ENCODE data around the gene VSIG10L2. TPM values are rescaled to one million over a fixed set of nuclear protein-coding genes. Genes with fewer than 3 reads are reported as not detected.

The VSIG10L2 gene
- total RNA-seq, 6 experiments from 2014 or later: 0.06 TPM; not detected in 5

- WGBS (ENCODE audit: insufficient coverage, low coverage, low lambda C conversion rate, missing lambda C conversion rate): 65% methylated on average over 2 of the region's 3 CpGs
- intact Hi-C loops (cut with DNase I): no loop called here
- TF ChIP-seq CTCF (IDR thresholded peaks at IDR 0.05) (no peak), POLR2A (IDR thresholded peaks at IDR 0.05) (no peak)
- ATAC-seq: no peak
- Histone ChIP-seq H3K9me3 (no peaks in the 10 kb centered on the region), H3K4me3 (no peak overlapping the region), H3K27ac (peak overlapping the region in 1 of 3 donors; percentile 48), H3K4me1 (peaks cover 0 to 14% (median 0%) of the 10 kb centered on the region in 4 donors), H3K27me3 (no peaks in the 10 kb centered on the region), H3K36me3 (no peaks in the 10 kb centered on the region)
- DNase-seq: no peak
Measured at GRCh38 chr11:125925804-125926203, 20.0 kb upstream of the VSIG10L2 start.

- intact Hi-C loops (cut with DNase I): no loop called here
- TF ChIP-seq CTCF (IDR thresholded peaks at IDR 0.05) (no peak), POLR2A (IDR thresholded peaks at IDR 0.05) (no peak)
- 56% methylated on average over 3 of the region's 12 CpGs for WGBS (ENCODE audit: insufficient coverage, low coverage, low lambda C conversion rate, missing lambda C conversion rate)
- Histone ChIP-seq H3K4me1 (peaks cover 0 to 14% (median 0%) of the 10 kb centered on the region in 4 donors), H3K4me3 (no peak overlapping the region), H3K27me3 (no peaks in the 10 kb centered on the region), H3K27ac (no peak overlapping the region), H3K9me3 (no peaks in the 10 kb centered on the region), H3K36me3 (no peaks in the 10 kb centered on the region)
- ATAC-seq (no peak), DNase-seq (no peak)
Measured at GRCh38 chr11:125926682-125927081, 19.2 kb upstream of the VSIG10L2 start.

- WGBS (ENCODE audit: insufficient coverage, low coverage, low lambda C conversion rate, missing lambda C conversion rate): 76% methylated on average over 6 of the region's 9 CpGs
- H3K9me3 ChIP-seq: no peaks in the 10 kb centered on the region
- H3K27me3 ChIP-seq: no peaks in the 10 kb centered on the region
- H3K4me3 ChIP-seq: no peak overlapping the region
- no peaks in the 10 kb centered on the region for H3K36me3 ChIP-seq
- H3K27ac ChIP-seq: no peak overlapping the region
- intact Hi-C loops (cut with DNase I): no loop called here
- H3K4me1 ChIP-seq: peaks cover 0 to 12% (median 0%) of the 10 kb centered on the region in 4 donors
- TF ChIP-seq CTCF (IDR thresholded peaks at IDR 0.05) (no peak), POLR2A (IDR thresholded peaks at IDR 0.05) (no peak)
- ATAC-seq (no peak), DNase-seq (no peak)
Measured at GRCh38 chr11:125929445-125930075, 16.3 kb upstream of the VSIG10L2 start.

GRCh38 chr11:125930076-125930450 is 15.8 kb upstream of the VSIG10L2 start:
- H3K9me3 ChIP-seq: no peaks in the 10 kb centered on the region
- H3K27ac ChIP-seq: no peak overlapping the region
- ATAC-seq: no peak
- intact Hi-C loops (cut with DNase I): no loop called here
- H3K4me3 ChIP-seq: no peak overlapping the region
- H3K4me1 ChIP-seq: peaks cover 0 to 7% (median 0%) of the 10 kb centered on the region in 4 donors
- WGBS (ENCODE audit: insufficient coverage, low coverage, low lambda C conversion rate, missing lambda C conversion rate): 89% methylated on average over 10 of the region's 11 CpGs
- DNase-seq: no peak
- H3K27me3 ChIP-seq: no peaks in the 10 kb centered on the region
- H3K36me3 ChIP-seq: no peaks in the 10 kb centered on the region
- TF ChIP-seq POLR2A (IDR thresholded peaks at IDR 0.05) (no peak), CTCF (IDR thresholded peaks at IDR 0.05) (no peak)

All from right lobe of liver (tissue), 6 donors.